H1 (cell line): ENCODE results near the gene AK6. TPM values are rescaled to one million over a fixed set of nuclear protein-coding genes. Genes with fewer than 3 reads are reported as not detected.

Experiments used
- CTCF ChIA-PET: fragments of 300-600 bp; sonication (Branson Sonifier 250); formaldehyde crosslinking; loops from one replicate; lab custom pipeline; 2021; ENCODE audit not compliant: partially characterized antibody; lab: Charles Lee
- POLR2A ChIA-PET: fragments of 300-600 bp; sonication (Branson Sonifier 250); formaldehyde crosslinking; loops from one replicate; lab custom pipeline; 2021; ENCODE audit warnings: inconsistent platforms; ENCODE audit not compliant: partially characterized antibody; lab: Charles Lee
- DNase-seq, 2 experiments: peaks; one replicate each; pipeline versions ENCODE4 v3.0.0 to v3.0.0-alpha.2; 2010 to 2022; ENCODE audit warnings: low spot score in 2 of 2, low read depth in 1 of 2, mixed read lengths in 1 of 2
- FAIRE-seq: peaks from 2 replicates; lab custom pipeline; 2011; peaks lifted over from hg19 to GRCh38; lab: Jason Lieb, UNC
- H2AFZ ChIP-seq: 2 replicates; pipeline ENCODE4 v1.8.1; 2012; ENCODE audit warnings: low read length, inconsistent platforms
- H2AK5ac ChIP-seq: 2 replicates; pipeline ENCODE4 v1.6.1; 2013; ENCODE audit warnings: low read depth, low read length
- H2BK120ac ChIP-seq: replicated peaks from 2 replicates; pipeline ENCODE3; 2013; ENCODE audit warnings: low read depth, low read length, inconsistent platforms
- H2BK12ac ChIP-seq: 2 replicates; pipeline ENCODE4 v1.6.1; 2013; ENCODE audit warnings: low read depth, low read length
- H2BK15ac ChIP-seq: 2 replicates; pipeline ENCODE4 v1.6.1; 2013; ENCODE audit warnings: low read length
- H2BK20ac ChIP-seq: 2 replicates; pipeline ENCODE4 v1.6.1; 2013; ENCODE audit warnings: low read length
- H2BK5ac ChIP-seq: 2 replicates; pipeline ENCODE4 v1.6.1; 2013; ENCODE audit warnings: low read depth, low read length
- H3K14ac ChIP-seq: 2 replicates; pipeline ENCODE4 v1.6.1; 2013; ENCODE audit warnings: inconsistent platforms; ENCODE audit not compliant: insufficient read length
- H3K18ac ChIP-seq: 2 replicates; pipeline ENCODE4 v1.6.1; 2013; ENCODE audit warnings: low read length; ENCODE audit errors: extremely low read depth
- H3K23ac ChIP-seq: 2 replicates; pipeline ENCODE4 v1.6.1; 2013; ENCODE audit warnings: inconsistent platforms; ENCODE audit not compliant: insufficient read length
- H3K23me2 ChIP-seq: 2 replicates; pipeline ENCODE4 v1.6.1; 2013; ENCODE audit warnings: low read depth, low read length
- H3K27ac ChIP-seq: 2 replicates; pipeline ENCODE4 v1.6.1; 2011; ENCODE audit warnings: low read depth, low read length, inconsistent platforms
- H3K27me3 ChIP-seq, 4 experiments: replicated peaks in 1 of 4; 1 replicate in 1 of 4; 2 replicates in 3 of 4; pipeline versions ENCODE4 v1.6.1 to v1.8.1; 2011 to 2013; ENCODE audit warnings: low read length in 3 of 4, mild to moderate bottlenecking in 3 of 4, inconsistent platforms in 2 of 4, mixed read lengths in 2 of 4, moderate library complexity in 1 of 4; ENCODE audit not compliant: control insufficient read depth in 3 of 4, insufficient read depth in 3 of 4; ENCODE audit errors: extremely low read depth in 1 of 4
- H3K36me3 ChIP-seq, 4 experiments: 2 replicates each; pipeline versions ENCODE4 v1.6.1 to v1.8.1; 2011 to 2013; ENCODE audit warnings: mild to moderate bottlenecking in 4 of 4, low read length in 3 of 4, moderate library complexity in 2 of 4, control low read depth in 1 of 4, inconsistent platforms in 1 of 4; ENCODE audit not compliant: insufficient read depth in 4 of 4, control insufficient read depth in 2 of 4
- H3K4ac ChIP-seq: replicated peaks from 2 replicates; pipeline ENCODE3; 2013; ENCODE audit warnings: low read length, low read depth, mixed read lengths, inconsistent platforms; ENCODE audit not compliant: insufficient read length
- H3K4me1 ChIP-seq, 4 experiments: replicated peaks in 1 of 4; 1 replicate in 1 of 4; 2 replicates in 3 of 4; pipeline versions ENCODE4 v1.6.1 to v1.8.1; 2011 to 2013; ENCODE audit warnings: low read length in 3 of 4, inconsistent platforms in 2 of 4, mixed read lengths in 1 of 4; ENCODE audit not compliant: insufficient read depth in 4 of 4, control insufficient read depth in 3 of 4
- H3K4me2 ChIP-seq, 2 experiments: 2 replicates each; pipeline versions ENCODE4 v1.6.1 to v1.8.1; 2011 to 2013; ENCODE audit warnings: low read depth in 2 of 2, low read length in 2 of 2, control low read depth in 1 of 2, inconsistent platforms in 1 of 2, mild to moderate bottlenecking in 1 of 2; ENCODE audit not compliant: insufficient read depth in 1 of 2
- H3K4me3 ChIP-seq, 4 experiments: fragments of 200-600, 300-600 bp in 1 of 4; sonication (generic), shearing (Covaris generic), sonication (Bioruptor Twin) in 1 of 4; 2 replicates each; pipeline versions ENCODE4 v1.5.1 to v1.8.1; 2011 to 2016; ENCODE audit warnings: low read length in 4 of 4, low read depth in 3 of 4, control low read depth in 2 of 4, inconsistent platforms in 2 of 4, mild to moderate bottlenecking in 2 of 4, mixed read lengths in 1 of 4, moderate library complexity in 1 of 4; ENCODE audit not compliant: insufficient read depth in 2 of 4; ENCODE audit errors: extremely low read depth in 1 of 4
- H3K56ac ChIP-seq: replicated peaks from 2 replicates; pipeline ENCODE3; 2013; ENCODE audit warnings: low read depth, mild to moderate bottlenecking, mixed read lengths, low read length, inconsistent platforms; ENCODE audit not compliant: insufficient read length
- H3K79me1 ChIP-seq: 2 replicates; pipeline ENCODE4 v1.6.1; 2013; ENCODE audit warnings: low read depth, low read length, control low read depth
- H3K79me2 ChIP-seq, 2 experiments: 2 replicates each; pipeline versions ENCODE4 v1.6.1 to v1.8.1; 2012 to 2013; ENCODE audit warnings: low read length in 2 of 2, mild to moderate bottlenecking in 2 of 2, inconsistent platforms in 1 of 2; ENCODE audit not compliant: insufficient read depth in 2 of 2, control insufficient read depth in 1 of 2
- H3K9ac ChIP-seq, 4 experiments: replicated peaks in 1 of 4; 1 replicate in 1 of 4; 2 replicates in 3 of 4; pipeline versions ENCODE4 v1.6.1 to v1.8.1; 2011 to 2013; ENCODE audit warnings: low read depth in 3 of 4, low read length in 3 of 4, control low read depth in 2 of 4, mild to moderate bottlenecking in 2 of 4, moderate library complexity in 2 of 4, inconsistent platforms in 1 of 4; ENCODE audit errors: extremely low read depth in 1 of 4
- H3K9me3 ChIP-seq, 2 experiments: 2 replicates each; pipeline versions ENCODE4 v1.6.1 to v1.8.1; 2012 to 2013; ENCODE audit warnings: mild to moderate bottlenecking in 2 of 2, moderate library complexity in 2 of 2, control low read depth in 1 of 2, inconsistent platforms in 1 of 2, low read depth in 1 of 2, low read length in 1 of 2, mixed read lengths in 1 of 2; ENCODE audit not compliant: insufficient read depth in 2 of 2
- H4K20me1 ChIP-seq, 2 experiments: replicated peaks in 1 of 2; 2 replicates each; pipeline versions ENCODE3 to v1.8.1; 2011 to 2013; ENCODE audit warnings: inconsistent platforms in 2 of 2, low read length in 2 of 2, mild to moderate bottlenecking in 1 of 2; ENCODE audit not compliant: insufficient read depth in 2 of 2, control insufficient read depth in 1 of 2
- H4K5ac ChIP-seq: 2 replicates; pipeline ENCODE4 v1.6.1; 2013; ENCODE audit warnings: low read length, low read depth, mixed read lengths, inconsistent platforms; ENCODE audit not compliant: insufficient read length
- H4K8ac ChIP-seq: 2 replicates; pipeline ENCODE4 v1.8.0; 2013; ENCODE audit warnings: mild to moderate bottlenecking, moderate library complexity, low read length, inconsistent platforms; ENCODE audit not compliant: insufficient read depth; ENCODE audit errors: extremely low read depth
- H4K91ac ChIP-seq: replicated peaks from 2 replicates; pipeline ENCODE3; 2013; ENCODE audit warnings: low read length, mixed read lengths, inconsistent platforms; ENCODE audit not compliant: insufficient read length
- BCL11A ChIP-seq, 2 experiments: IDR thresholded peaks; one replicate each; pipeline ENCODE4 v1.6.1; 2011; ENCODE audit warnings: low read depth in 2 of 2, low read length in 2 of 2, mild to moderate bottlenecking in 2 of 2
- EGR1 ChIP-seq: IDR thresholded peaks from 2 replicates; pipeline ENCODE4 v1.6.1; 2011; ENCODE audit warnings: low read depth, low read length, borderline replicate concordance
- HDAC2 ChIP-seq, 2 experiments: fragments of 300-600 bp in 1 of 2; sonication (generic) in 1 of 2; IDR thresholded peaks; 2 replicates each; pipeline ENCODE4 v1.6.1; 2011 to 2012; ENCODE audit warnings: low read depth in 2 of 2, low read length in 2 of 2, mild to moderate bottlenecking in 2 of 2, moderate library complexity in 2 of 2, borderline replicate concordance in 1 of 2, inconsistent platforms in 1 of 2
- MAFK ChIP-seq: IDR thresholded peaks from 2 replicates; pipeline ENCODE4 v1.6.1; 2012; ENCODE audit warnings: low read depth, mild to moderate bottlenecking, improper control_type of control experiment, low read length
- PHF8 ChIP-seq: fragments of 200-600 bp; sonication (generic); conservative IDR thresholded peaks from 2 replicates; pipeline ENCODE4 v1.7.1; 2012; ENCODE audit warnings: low read depth, mild to moderate bottlenecking, inconsistent platforms, low read length, moderate library complexity
- SAP30 ChIP-seq: fragments of 300-600 bp; sonication (generic); IDR thresholded peaks from 2 replicates; pipeline ENCODE4 v1.7.1; 2012; ENCODE audit warnings: low read length, moderate library complexity, mild to moderate bottlenecking, inconsistent platforms; ENCODE audit not compliant: insufficient read depth, insufficient replicate concordance
- SP1 ChIP-seq: IDR thresholded peaks from 2 replicates; pipeline ENCODE4 v1.6.1; 2011; ENCODE audit warnings: low read depth, low read length
- USF2 ChIP-seq: IDR thresholded peaks from 2 replicates; pipeline ENCODE4 v1.6.1; 2011; ENCODE audit warnings: low read length, improper control_type of control experiment
- whole genome bisulfite sequencing, 2 experiments: shearing (Covaris generic) in 1 of 2; methylation state at CpG; one replicate each; pipeline versions ENCODE4 v1.1.6 to v1.1.7; 2013 to 2015; ENCODE audit warnings: low lambda C conversion rate in 2 of 2, mixed read lengths in 2 of 2, inconsistent platforms in 1 of 2, low coverage in 1 of 2, missing lambda C conversion rate in 1 of 2; ENCODE audit not compliant: insufficient replicate concordance in 2 of 2, insufficient coverage in 1 of 2, insufficient read length in 1 of 2; ENCODE audit errors: extremely low coverage in 1 of 2, missing lambda C conversion rate in 1 of 2; 5-methylcytosine and 5-hydroxymethylcytosine counted together
- polyA plus RNA-seq, 7 experiments: library from polyadenylated mRNA; depleted of rRNA in 3 of 7; stranded (reverse) in 5 of 7; unstranded in 2 of 7; fragments of >200 nt in 5 of 7; fragments of 200-250 nt in 2 of 7; gene quantifications; 1 replicate in 5 of 7; 2 replicates in 1 of 7; 4 replicates in 1 of 7; pipeline versions ENCODE4 v1.2.1 to v1.2.3, GENCODE V29; 2011 to 2013; ENCODE audit warnings: missing spikeins in 2 of 7, mixed read lengths in 2 of 7
- total RNA-seq: library from RNA; stranded (reverse); fragmentation: NEBNext Ultra II Directional; extraction: Animal tissue kit (Norgen Biotek cat#: 25700); gene quantifications from 2 replicates; pipeline ENCODE4 v1.2.1, GENCODE V29; 2021

Gene AK6
- total and polyA plus RNA-seq, 2 of the 8 experiments (the other 6 are each of a cell fraction or from before 2014, with no cell fraction given), result 22.5 to 51.2 TPM

DNA sequence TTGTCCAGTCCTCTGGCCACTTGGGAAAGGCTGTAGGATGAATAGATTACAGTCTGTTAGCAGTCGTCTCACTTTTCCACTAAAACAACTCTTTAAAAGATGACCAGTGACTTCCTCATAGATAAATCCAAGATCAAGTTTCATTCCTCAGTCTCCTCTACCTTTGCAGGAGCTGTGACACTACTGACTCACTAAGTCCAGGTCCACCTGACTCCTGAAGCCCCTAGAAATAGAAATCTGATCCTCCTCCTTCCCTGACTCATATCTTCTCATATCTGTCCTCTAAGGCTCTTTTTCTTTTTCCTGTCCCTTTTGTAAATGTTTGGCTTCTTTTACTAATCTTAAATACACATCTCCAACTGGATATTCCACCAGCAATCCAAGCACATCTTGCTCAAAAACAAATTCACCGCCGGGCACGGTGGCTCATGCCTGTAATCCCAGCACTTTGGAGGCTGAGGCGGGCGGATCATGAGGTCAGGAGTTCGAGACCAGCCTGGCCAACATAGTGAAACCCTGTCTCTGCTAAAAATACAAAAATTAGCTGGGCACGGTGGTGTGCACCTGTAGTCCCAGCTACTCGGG is 39.3 kb downstream of the AK6 start:
- H2AFZ ChIP-seq, result no peak overlapping the region
- no peaks in the 10 kb centered on the region for H3K79me1 ChIP-seq
- H2BK120ac ChIP-seq, result no peak overlapping the region
- H4K91ac ChIP-seq, result no peak overlapping the region
- H3K18ac ChIP-seq, result no peak overlapping the region
- TF ChIP-seq EGR1 (no peak), PHF8 (no peak), USF2 (no peak), BCL11A (IDR thresholded peaks at IDR 0.05; ENCODE audit: low read depth in 2 of 2, low read length in 2 of 2) (no peak), SP1 (no peak), HDAC2 (IDR thresholded peaks at IDR 0.05; ENCODE audit: borderline replicate concordance in 1 of 2, low read depth in 2 of 2, low read length in 2 of 2) (no peak), SAP30 (no peak), MAFK (no peak)
- H3K9ac ChIP-seq, result no peak overlapping the region
- H2BK15ac ChIP-seq, result no peak overlapping the region
- ChIA-PET POLR2A (no interaction called here), CTCF (no interaction called here)
- no peak overlapping the region for H3K4ac ChIP-seq
- no peak overlapping the region for H3K14ac ChIP-seq
- H3K4me2 ChIP-seq, result no peak overlapping the region
- peaks cover 0 to 2% (median 0%) of the 10 kb centered on the region in 4 experiments; a peak in 3 of 7 replicates for H3K4me1 ChIP-seq
- H3K4me3 ChIP-seq, result no peak overlapping the region
- no peaks in the 10 kb centered on the region for H3K9me3 ChIP-seq
- no peak overlapping the region for H3K27ac ChIP-seq
- 91% methylated on average over 9 of the region's 9 CpGs; no CpG with 5 or more reads in 1 of the 2 experiments for WGBS, 2 experiments
- H2BK12ac ChIP-seq, result no peak overlapping the region
- no peak overlapping the region for H4K8ac ChIP-seq
- no peak overlapping the region for H2BK5ac ChIP-seq
- H3K79me2 ChIP-seq, result no peaks in the 10 kb centered on the region
- H3K23me2 ChIP-seq, result no peaks in the 10 kb centered on the region
- no peaks in the 10 kb centered on the region for H4K20me1 ChIP-seq
- no peaks in the 10 kb centered on the region for H3K27me3 ChIP-seq
- H4K5ac ChIP-seq, result no peak overlapping the region
- H3K36me3 ChIP-seq, result no peaks in the 10 kb centered on the region
- DNase-seq (no peak), FAIRE-seq (no peak)
- no peak overlapping the region for H2BK20ac ChIP-seq
- no peak overlapping the region for H3K23ac ChIP-seq
- no peak overlapping the region for H3K56ac ChIP-seq
- no peak overlapping the region for H2AK5ac ChIP-seq
